Myocyte (in vitro differentiated cells): ENCODE measurements around the gene STIP1. TPM values are rescaled to one million over a fixed set of nuclear protein-coding genes. Genes with fewer than 3 reads are reported as not detected.

Source experiments
- DNase-seq: peaks from one replicate; pipeline ENCODE4 v3.0.0-alpha.2; 2012; ENCODE audit warnings: low read depth
- total RNA-seq: library from RNA; depleted of rRNA; stranded (reverse); fragments of >200 nt; gene quantifications from 2 replicates; pipeline ENCODE4 v1.2.3, GENCODE V29; 2014

The STIP1 gene
- total RNA-seq, 1 donor from 2014 or later: 216 TPM

DNA sequence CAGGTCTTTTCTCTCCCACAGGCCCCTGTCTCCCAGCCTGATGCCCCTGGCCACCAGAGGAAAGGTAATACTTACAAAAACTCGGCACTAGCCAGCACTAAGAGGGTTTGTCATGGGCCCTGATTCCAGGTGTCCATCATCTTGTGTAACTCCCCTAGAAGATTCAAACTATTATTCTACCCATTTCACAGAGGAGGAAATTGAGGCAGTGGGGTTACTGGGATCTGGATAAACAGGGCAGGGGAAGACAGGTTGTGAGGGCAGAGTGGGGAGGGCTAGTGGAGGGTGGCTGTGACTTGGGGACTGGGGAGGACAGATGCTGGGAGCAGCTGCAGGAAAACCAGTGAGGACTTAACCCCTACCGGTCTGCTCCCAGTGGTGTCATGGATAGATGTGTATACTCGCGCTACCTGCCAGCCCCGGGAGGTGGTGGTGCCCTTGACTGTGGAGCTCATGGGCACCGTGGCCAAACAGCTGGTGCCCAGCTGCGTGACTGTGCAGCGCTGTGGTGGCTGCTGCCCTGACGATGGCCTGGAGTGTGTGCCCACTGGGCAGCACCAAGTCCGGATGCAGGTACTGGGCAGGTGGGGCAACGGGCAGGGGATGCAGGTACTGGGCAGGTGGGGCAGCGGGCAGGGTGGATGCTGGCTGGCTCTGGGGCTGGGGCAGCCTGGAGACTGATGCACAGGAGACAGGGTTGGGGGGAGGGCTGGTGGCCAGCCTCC is 49.6 kb downstream of the STIP1 start:
- DNase-seq: no peak

DNA sequence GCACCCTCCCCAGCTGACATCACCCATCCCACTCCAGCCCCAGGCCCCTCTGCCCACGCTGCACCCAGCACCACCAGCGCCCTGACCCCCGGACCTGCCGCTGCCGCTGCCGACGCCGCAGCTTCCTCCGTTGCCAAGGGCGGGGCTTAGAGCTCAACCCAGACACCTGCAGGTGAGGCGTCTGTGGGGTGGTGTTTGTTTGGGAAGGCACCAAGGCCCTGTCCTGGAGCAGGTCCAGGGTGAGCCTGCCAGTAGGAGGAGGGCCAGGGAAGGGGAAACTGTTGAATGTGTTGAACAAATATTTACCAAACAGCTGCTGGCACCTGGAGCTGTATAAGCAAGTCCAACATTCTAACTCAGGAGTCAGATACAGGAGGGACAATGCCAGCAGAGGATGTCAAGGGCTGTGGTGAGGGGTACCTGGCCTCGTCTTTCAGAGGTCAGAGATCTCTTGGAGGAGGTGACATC is 51.5 kb downstream of the STIP1 start:
- DNase-seq: no peak

DNA sequence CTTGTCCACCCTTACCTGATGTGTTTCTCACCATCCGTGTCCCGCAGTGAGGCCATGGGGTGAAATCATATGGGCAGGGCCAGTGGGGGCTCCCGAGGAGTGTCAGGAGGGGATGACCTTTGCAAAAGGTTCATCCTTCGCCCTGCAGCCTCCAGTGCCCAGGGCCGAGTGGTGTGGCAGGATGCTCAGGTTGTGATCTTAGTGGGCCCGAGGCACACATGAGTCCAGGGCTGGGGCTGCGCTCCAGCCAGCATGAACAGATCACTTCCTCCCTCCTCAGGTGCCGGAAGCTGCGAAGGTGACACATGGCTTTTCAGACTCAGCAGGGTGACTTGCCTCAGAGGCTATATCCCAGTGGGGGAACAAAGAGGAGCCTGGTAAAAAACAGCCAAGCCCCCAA is 52.1 kb downstream of the STIP1 start:
- no peak for DNase-seq

DNA sequence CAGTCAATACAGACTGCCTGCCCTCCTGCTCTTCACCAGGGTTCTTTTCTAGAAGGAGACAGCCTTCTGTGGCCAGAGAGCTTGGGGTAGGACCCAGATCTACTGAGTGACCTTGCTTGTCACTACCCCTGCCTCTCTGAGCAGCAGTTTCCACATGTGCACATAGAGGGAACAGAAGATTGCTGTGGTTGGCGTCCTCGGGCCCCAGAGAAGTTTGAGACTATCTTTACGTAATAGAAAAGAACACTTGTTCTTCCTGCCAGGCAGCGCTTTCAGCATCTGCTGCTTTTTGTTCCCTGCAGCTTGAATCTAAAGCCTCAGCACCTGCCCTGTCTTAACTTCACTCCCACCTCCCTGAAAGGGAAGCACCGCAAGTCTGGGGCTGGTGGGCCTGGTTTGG is 53.0 kb downstream of the STIP1 start:
- no peak for DNase-seq

DNA sequence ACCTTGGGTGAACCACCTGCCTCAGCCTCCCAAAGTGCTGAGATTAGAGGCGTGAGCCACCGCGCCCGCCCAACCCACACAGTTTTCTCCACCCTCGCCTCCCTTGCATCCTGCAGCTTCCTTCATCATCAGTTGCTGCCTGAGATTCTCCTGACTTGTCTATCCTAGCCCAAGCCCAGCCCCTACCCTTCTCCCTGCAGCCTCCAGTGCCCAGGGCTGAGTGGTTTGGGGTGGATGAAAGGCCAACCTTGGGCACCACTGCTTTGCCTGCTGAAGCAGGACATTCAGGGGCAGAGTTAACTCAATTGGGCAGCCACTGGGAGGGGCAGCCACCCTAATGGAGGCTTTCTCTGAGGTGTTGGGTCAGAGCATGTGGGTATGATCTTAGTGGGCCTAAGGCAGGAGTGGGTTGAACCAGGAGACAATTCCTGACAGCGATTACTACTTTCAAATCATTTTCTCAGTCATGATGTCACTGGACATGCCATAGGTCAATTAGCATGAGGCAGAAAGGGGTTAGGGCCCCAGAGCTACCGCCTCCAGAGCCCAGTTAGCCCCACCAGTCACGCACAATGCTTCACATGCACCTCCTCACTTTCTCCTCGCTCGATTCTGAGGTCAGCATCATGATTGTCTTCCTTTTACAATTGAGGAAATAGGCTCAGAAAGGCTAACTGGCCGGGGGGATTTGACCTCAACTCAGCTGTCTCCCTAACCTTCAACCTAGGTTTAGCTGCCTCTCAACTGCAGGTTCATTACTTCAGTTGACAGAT is 53.9 kb downstream of the STIP1 start:
- DNase-seq: no peak

DNA sequence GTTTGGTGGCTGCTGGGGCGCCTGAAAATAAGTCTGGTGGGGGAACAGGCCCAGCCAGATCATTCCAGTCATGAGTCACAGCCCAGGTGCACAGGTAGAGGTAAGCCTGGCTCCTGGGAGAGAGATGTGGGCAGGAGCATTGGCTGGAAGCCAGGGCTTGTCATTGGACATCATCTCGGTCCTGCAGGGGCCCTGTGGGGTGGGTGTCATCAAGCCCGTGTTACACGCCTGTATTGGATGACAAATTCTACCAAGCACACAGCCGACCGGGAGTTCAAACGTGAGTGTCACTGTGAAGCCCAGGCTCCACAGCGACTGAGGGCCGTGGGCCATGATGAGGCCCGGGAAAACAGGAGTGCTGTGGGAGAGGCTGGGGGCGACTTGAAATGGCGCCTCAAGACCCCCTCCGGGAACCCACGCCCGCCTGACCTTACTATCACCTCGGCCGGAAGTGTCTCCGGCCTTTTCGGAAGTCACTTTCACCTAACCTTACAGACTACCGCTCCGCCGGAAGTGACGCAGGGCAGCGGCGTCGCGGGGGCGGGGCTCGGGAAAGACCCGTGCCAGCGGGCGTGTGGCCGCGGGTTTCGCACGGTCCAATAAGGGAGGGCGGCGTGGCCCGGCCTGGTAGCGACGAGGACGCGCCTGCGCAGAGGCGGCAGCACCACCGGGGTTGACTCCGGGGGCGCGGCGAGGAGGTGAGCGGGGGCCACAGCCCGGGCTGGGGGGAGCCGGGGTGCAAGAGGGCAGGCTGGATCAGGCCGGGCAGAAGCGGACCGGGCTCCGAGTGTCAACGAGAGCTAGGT is 54.7 kb downstream of the STIP1 start, which contains the start of gene FKBP2:
Gene FKBP2, plus strand, starts transcription at position 661 of the 806 bp plus-strand sequence. CDS start 1,293 bp downstream, outside the sequence.
- DNase-seq: peak; percentile 97

DNA sequence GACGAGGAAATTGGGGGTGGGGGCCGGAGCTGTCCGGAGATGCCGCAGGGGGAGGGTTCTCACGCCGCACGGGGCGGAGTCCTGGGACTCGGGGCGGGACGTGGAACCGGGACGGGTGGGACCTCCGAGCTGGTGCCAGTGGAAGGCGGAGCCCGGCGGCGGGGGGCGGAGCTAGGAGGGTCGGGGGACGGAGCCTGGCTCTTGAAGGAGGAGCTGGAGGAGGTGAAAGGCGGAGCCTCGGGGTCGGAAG is 55.2 kb downstream of the STIP1 start:
- DNase-seq: peak; percentile 99

DNA sequence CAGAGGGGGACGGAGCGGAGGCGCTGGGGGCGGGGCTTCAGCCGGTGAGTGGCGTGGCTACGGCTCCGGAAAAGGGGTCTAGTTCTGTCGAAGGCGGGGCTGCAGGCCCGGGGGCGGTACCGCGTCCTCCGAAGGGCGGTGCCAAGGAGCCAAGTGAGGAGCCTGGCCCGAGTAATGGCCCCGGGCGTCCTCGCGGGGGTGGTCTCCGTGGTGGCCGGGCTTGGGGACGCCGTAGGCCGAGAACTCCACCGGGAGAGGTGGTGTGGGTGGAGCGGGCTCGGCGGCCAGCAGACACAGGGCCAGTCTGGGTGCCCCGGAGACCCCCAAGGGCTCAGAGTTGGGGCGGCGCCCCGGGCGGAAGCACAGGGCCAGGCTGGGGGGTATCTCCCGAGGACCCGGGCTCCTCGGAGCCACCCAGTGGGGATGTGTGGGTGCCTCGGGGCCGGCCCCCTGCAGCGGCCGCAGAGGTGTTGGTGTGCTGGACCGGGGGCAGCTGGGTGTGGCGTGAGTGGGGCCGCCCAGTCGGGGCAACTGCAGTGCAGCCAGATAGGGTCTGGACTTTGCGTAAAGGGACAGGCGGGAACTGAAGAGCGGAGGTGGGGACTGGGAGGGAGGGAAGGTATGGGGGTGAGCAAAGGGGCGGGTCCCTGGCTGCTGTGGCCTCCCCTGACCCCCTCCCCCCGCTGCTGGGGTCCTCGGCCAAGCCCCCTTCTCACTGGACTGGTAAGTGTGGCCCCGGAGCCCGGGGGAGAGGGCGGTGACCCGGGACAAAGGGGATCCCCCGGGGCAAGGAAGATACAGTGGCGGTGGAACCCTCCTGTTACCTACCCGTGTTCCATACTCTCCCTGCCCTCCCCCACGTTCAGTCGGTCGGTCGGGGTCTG is 55.8 kb downstream of the STIP1 start:
- peak; percentile 58 for DNase-seq

DNA sequence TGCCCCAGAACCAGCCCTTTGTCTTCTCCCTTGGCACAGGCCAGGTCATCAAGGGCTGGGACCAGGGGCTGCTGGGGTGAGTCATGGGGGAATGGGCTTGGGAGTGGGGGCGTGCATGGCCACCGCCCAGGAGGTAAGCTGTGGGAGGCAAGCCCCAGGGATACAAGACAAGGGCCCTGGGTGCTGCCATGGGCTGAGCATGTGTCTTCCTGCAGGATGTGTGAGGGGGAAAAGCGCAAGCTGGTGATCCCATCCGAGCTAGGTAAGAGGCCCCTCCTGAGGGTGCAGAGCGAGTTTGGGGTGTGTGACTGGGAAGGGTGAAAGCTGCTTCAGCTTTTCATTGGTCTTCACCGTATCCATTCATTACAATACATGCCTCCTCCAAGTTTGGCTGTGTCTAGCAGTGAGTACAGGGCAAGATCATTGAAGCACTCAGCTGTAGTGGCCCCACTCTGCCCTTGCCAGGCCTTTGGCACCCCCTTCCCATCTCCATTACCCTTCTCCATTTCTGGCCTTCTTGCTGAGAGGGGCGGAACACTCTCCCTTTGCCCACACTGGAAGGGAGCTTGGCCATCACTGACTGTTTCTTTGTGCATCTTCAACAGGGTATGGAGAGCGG is 57.4 kb downstream of the STIP1 start:
- no peak for DNase-seq

DNA sequence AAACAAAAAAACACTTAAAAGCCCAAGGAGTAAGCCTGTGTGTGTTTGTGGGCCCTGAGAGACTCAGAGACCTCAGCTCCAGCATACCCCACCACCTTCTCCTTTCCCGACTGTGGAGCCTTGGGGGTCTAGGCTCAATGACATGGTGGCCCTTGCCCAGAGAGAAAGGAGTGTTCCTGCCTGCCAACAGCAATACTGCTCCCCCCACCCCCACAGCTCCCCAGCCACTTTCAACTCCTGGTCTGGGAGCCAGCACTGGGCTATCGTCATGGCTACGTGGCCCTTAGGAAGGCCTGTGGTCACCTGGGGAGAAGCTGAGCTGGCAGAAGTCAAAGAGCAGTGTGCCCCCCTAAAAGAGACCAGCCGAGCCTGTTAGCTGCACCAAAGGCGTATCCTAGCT is 58.1 kb downstream of the STIP1 start:
- DNase-seq: peak; percentile 53

DNA sequence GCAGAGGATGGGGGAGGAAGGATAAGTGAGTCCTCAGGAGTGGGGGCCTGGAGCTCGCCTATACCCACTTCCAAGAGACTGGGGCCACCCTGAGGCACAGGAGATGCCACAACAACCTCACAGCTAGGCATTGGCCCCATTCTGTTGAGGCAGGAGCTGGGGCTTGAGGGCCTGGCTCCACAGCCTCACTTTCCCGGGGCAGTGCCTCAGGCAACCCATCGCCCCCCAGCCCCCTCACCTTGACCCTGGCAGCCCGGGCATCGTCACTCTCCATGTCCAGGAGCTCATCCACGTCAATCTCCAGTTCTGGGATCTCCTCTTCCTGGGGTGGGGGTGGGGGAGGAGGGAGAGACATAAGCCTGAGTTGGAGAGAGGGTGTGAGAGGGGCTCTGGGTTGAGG is 59.0 kb downstream of the STIP1 start:
- peak; percentile 34 for DNase-seq

DNA sequence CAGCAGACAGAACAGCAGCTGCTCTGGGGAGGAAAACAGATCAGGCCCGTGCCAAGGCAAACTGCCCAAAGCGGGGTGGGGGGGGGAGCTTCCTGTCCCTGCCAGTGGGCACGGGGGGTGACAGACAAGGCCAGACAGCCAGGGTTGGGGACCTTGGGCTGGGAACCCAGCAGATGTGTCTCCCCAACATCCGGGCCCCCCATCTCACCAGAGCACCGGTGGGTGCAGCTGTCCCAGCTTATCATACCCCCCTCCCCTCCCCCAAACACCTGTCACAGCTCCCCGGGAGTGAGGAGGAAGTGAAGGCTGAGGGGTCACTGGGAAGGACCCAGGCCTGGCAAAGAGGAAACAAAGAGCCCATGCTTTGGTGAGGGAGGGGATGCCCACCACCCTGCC is 59.4 kb downstream of the STIP1 start:
- peak; percentile 97 for DNase-seq

DNA sequence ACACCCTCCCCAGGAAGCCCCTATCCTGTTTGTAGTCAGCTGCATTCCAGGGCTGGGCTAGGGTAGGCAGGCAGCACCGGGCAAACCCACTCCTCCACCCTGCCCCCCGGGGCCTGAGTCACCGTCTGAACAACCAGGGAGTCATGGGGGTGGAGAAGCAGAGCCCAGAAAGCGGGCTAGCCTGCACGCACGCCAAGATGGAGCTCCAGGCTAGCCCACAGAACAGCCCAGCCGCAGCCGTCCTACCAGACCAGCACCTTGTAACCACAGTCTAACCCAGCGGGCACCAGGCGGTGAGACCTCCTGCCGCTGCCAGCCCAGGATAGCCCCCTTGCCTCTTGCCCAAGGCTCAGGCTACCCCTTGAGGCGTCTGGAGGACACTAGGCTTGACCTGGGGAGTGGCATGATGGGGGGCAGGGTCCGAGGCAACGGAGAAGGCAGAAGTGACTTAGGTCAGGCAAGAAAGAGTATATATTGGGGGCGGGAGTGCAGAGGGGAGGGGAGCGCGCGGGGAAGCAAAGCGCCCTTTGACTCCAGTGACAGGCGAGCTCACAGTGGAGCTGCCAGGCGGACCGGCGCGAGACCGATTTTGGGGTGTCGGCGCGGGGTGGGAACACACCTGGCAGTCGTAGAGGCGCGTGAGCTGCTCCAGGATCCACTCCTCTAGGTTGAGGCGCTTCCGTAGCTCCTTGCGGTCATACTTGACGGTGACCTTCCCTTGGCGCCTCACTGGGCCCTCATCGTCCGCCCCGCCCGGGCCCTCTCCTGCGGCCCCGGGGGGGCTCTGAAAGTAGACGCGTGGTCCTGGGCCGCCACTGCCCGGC is 60.0 kb downstream of the STIP1 start:
- peak; percentile 99 for DNase-seq

DNA sequence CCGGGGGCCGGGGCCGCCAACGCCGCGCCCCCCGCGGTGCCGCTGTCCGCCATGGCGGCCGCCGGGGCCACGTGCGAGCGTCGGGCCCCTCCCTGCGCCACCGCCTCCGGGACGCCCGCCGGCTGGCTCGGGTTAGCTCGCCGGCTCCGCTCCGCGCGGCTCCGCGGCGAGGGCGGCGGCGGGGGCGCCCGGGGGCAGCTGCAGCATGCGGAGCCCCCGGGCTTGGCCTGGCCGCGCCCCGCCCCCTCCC is 60.6 kb downstream of the STIP1 start:
- peak; percentile 41 for DNase-seq

DNA sequence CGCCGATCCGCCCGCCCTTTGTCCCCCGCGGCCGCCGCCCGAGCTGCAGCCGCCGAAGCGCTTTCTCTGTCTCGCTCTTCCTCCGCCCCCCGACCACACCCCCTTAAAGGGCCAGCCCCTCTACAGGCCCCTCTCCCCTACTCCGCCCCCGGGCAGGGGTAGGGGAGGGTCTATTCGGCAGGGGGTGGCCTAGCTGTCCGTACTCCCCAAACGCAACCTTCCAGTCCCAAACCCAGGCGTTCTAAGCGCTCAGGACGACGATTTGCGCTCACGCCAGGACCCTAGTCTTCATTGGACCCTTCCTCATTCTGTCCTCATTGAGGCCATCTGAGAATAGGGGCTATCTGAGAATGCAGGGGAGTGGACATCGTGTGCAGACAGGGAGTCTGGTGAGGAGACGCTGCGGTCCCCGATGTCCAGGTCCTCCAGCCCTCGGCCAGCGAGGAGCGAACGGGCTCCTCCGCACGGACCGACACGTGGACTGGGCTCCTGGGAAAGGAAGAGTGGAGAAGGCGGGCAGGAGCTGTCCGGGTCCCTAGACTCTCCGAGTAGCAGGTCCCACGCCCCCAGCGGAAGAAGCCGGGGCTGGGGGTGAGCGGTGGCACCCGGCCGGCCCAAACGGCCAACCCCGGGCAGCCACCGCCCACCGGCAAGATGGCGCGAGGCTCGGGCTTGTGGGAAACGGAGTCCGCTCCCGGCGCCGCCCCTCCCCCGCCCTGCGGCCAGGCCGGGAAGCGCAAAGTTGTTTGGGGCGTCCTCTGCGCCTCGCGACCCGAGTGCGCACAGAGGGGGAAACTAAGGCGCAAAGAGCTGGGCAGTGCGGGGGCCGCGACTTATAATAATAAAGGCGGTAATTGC is 61.1 kb downstream of the STIP1 start, which contains the start of gene PPP1R14B:
Gene PPP1R14B, minus strand, starts transcription at position 73 of the 858 bp plus-strand sequence. CDS start 270 bp downstream, outside the sequence.
- DNase-seq: peak; percentile 93

DNA sequence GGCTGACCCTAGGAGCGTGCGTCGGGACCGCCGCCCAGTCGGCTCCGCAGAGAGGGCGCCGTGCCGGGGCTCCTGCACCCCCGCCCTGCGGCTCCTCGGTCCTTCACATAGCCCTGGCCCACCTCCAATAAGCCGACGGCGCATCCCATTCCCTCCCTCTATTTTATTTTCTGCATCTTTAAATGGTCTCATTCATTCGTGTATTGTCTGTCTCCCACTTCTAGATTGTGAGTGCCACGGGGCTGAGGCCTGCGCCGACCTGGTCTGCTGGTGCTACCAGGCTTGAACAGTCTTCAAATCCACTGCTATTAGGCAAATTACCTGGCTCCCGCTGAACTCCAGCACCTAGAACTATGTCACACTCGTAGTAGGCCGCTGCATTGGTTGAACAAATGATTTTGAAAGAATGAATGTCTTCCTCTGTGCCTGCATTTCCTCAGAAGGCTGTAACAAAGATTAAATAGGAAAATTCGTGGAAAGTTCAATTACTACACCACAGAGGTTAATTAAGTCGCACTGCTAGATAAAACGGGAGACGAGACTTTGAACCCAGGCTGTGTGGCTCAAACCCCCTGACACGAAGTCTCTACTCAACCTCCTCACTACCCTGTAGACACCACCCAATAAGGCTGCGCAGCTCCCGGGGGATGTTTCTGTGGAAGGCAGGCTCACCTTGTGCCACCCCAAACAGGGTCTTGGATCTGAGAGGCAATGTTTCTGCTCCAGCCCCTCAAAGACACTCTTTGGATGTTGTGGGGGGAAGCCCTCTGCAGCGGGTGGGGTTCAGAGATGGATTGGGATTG is 62.0 kb downstream of the STIP1 start:
- DNase-seq: no peak

DNA sequence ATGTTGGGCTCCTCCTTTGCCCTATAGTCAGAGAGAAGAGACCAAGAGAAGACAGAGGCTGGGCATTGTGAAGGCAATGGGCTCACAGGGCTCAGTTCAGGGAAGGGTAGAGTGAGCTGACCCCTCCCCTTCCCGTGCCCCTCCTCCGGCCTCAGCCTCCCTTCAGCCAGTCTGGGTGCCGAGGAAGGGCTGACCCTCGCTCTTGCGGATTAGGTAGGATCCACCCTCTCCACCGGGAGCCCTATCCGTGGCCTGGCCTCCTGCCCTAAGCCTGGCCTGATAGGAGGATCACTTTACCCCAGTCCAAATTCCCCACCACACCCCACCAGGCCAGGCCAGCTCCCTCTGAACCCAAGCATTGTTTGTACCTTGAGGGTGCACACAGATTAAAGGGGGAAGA is 62.6 kb downstream of the STIP1 start:
- DNase-seq: no peak

DNA sequence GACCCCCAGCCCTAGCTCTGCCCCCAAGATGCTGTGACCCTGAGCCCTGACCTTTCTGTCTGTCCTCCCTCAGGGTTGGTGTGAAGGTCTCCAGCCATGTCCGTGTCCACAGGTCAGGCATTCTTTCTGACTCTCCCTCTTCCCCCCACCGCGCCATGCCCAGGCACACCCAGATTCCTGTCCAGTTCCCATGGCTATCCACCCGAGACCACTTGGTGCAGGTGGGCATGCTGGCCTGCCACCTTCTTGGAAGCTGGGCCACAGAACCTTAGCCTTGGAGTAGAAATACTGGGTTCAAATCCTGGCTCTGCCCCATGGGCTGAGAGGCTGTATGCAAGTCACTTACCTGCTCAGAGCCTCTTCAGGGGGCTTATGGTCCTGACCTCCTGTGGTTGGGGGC is 63.1 kb downstream of the STIP1 start:
- DNase-seq: no peak
